A549 (cell line): ENCODE results near the gene CHMP6. TPM values are rescaled to one million over a fixed set of nuclear protein-coding genes. Genes with fewer than 3 reads are reported as not detected.

Source experiments
- ATAC-seq, 2 experiments: fragments of 200-7000 bp in 1 of 2; fragments of >200 bp in 1 of 2; cut with Nextera tagmentation in 1 of 2; cut with Tn5 transposase in 1 of 2; 3 replicates each; pipeline versions ENCODE4 v1.8.0 to v1.9.1; 2018 to 2020; ENCODE audit warnings: mild to moderate bottlenecking in 1 of 2, moderate library complexity in 1 of 2
- CTCF ChIA-PET: fragments of 300-600 bp; sonication (Branson Sonifier 250); formaldehyde crosslinking; extraction: SDS; loops from one replicate; lab custom pipeline; 2021; ENCODE audit warnings: antibody characterized with exemption, inconsistent platforms; lab: Yijun Ruan, JAX
- POLR2A ChIA-PET: fragments of 350-600 bp; formaldehyde crosslinking; extraction: SDS; loops from one replicate; lab custom pipeline; 2021; ENCODE audit warnings: antibody characterized with exemption, inconsistent platforms; lab: Yijun Ruan, JAX
- DNase-seq, 2 experiments: peaks; one replicate each; pipeline versions ENCODE4 v3.0.0 to v3.0.0-alpha.2; 2011 to 2016; ENCODE audit warnings: low read depth in 1 of 2, low spot score in 1 of 2
- FAIRE-seq: peaks from 2 replicates; lab custom pipeline; 2011; peaks lifted over from hg19 to GRCh38; lab: Jason Lieb, UNC
- H3K27ac ChIP-seq, 2 experiments: fragments of >200 bp; sonication (Bioruptor Twin); formaldehyde crosslinking; 3 replicates each; pipeline ENCODE4 v1.5.1; 2016 to 2017
- H3K4me1 ChIP-seq: fragments of >200 bp; sonication (Bioruptor Twin); formaldehyde crosslinking; 3 replicates; pipeline ENCODE4 v1.6.1; 2016
- H3K4me2 ChIP-seq: fragments of >200 bp; sonication (Bioruptor Twin); formaldehyde crosslinking; 3 replicates; pipeline ENCODE4 v1.6.1; 2016
- H3K4me3 ChIP-seq: fragments of >200 bp; sonication (Bioruptor Twin); formaldehyde crosslinking; 3 replicates; pipeline ENCODE4 v1.5.1; 2016
- H3K9me3 ChIP-seq: fragments of >200 bp; sonication (Bioruptor Twin); formaldehyde crosslinking; 3 replicates; pipeline ENCODE4 v1.6.1; 2016
- ATOH8 ChIP-seq: fragments of 250-450 bp; sonication (Bioruptor Pico); IDR thresholded peaks from 2 replicates; pipeline ENCODE4 v1.5.0; 2020; ENCODE audit warnings: low read depth, mild to moderate bottlenecking, moderate library complexity
- CEBPB ChIP-seq, 2 experiments: fragments of >200 bp in 1 of 2; sonication (Bioruptor Twin) in 1 of 2; formaldehyde crosslinking in 1 of 2; IDR thresholded peaks; 2 replicates each; pipeline ENCODE4 v1.6.1; 2012 to 2016
- CHD4 ChIP-seq: fragments of 200-600 bp; sonication (generic); IDR thresholded peaks from 2 replicates; pipeline ENCODE4 v1.6.1; 2016; ENCODE audit warnings: antibody characterized with exemption, mild to moderate bottlenecking, borderline replicate concordance
- CTCF ChIP-seq: fragments of >200 bp; sonication (Bioruptor Twin); formaldehyde crosslinking; IDR thresholded peaks from 3 replicates; pipeline ENCODE4 v1.5.1; 2016
- EP300 ChIP-seq, 2 experiments: fragments of >200 bp; sonication (Bioruptor Twin); formaldehyde crosslinking; IDR thresholded peaks; 2 replicates in 1 of 2; 3 replicates in 1 of 2; pipeline ENCODE4 v1.6.1; 2016 to 2017
- FOSB ChIP-seq: fragments of 250-450 bp; sonication (Bioruptor Pico); IDR thresholded peaks from 2 replicates; pipeline ENCODE4 v1.5.0; 2020; ENCODE audit warnings: mild to moderate bottlenecking, moderate library complexity
- HES2 ChIP-seq: fragments of >200 bp; sonication (Bioruptor Twin); formaldehyde crosslinking; IDR thresholded peaks from 2 replicates; pipeline ENCODE4 v1.6.1; 2016
- HEYL ChIP-seq: fragments of 250-450 bp; sonication (Bioruptor Pico); IDR thresholded peaks from 2 replicates; pipeline ENCODE4 v1.8.0; 2021; ENCODE audit warnings: mild to moderate bottlenecking, moderate library complexity
- HMGXB4 ChIP-seq: fragments of 250-450 bp; sonication (Bioruptor Pico); IDR thresholded peaks from 2 replicates; pipeline ENCODE4 v1.5.0; 2021; ENCODE audit warnings: mild to moderate bottlenecking, moderate library complexity, borderline replicate concordance
- HOXA7 ChIP-seq: fragments of 250-450 bp; sonication (Bioruptor Pico); IDR thresholded peaks from 2 replicates; pipeline ENCODE4 v1.5.0; 2020; ENCODE audit warnings: mild to moderate bottlenecking, moderate library complexity
- HOXB5 ChIP-seq: fragments of 250-450 bp; sonication (Bioruptor Pico); IDR thresholded peaks from 2 replicates; pipeline ENCODE4 v1.5.0; 2020; ENCODE audit warnings: mild to moderate bottlenecking, moderate library complexity
- JUN ChIP-seq, 2 experiments: fragments of >200 bp; sonication (Bioruptor Twin); formaldehyde crosslinking; IDR thresholded peaks; 2 replicates in 1 of 2; 3 replicates in 1 of 2; pipeline ENCODE4 v1.6.1; 2016 to 2017
- JUNB ChIP-seq: fragments of >200 bp; sonication (Bioruptor Twin); formaldehyde crosslinking; IDR thresholded peaks from 2 replicates; pipeline ENCODE4 v1.6.1; 2016
- KDM5A ChIP-seq: fragments of 200-600 bp; sonication (generic); IDR thresholded peaks from 2 replicates; pipeline ENCODE4 v1.6.1; 2016; ENCODE audit warnings: antibody characterized with exemption, mild to moderate bottlenecking
- MAX ChIP-seq: IDR thresholded peaks from 2 replicates; pipeline ENCODE4 v1.6.1; 2012
- MAZ ChIP-seq: fragments of 150-350 bp; IDR thresholded peaks from 2 replicates; pipeline ENCODE4 v1.6.1; 2014; ENCODE audit warnings: antibody characterized with exemption, low read depth, low read length, borderline replicate concordance
- MYC ChIP-seq: IDR thresholded peaks from 2 replicates; pipeline ENCODE4 v1.6.1; 2012; ENCODE audit warnings: mild to moderate bottlenecking, inconsistent platforms, low read length, improper control_type of control experiment, borderline replicate concordance
- NPAS2 ChIP-seq: fragments of 250-450 bp; sonication (Bioruptor Pico); IDR thresholded peaks from 2 replicates; pipeline ENCODE4 v1.8.0; 2022; ENCODE audit warnings: mild to moderate bottlenecking, moderate library complexity, borderline replicate concordance
- NR3C1 ChIP-seq: fragments of >200 bp; sonication (Bioruptor Twin); formaldehyde crosslinking; IDR thresholded peaks from 3 replicates; pipeline ENCODE4 v1.6.1; 2017
- PHF8 ChIP-seq: fragments of 200-600 bp; sonication (generic); IDR thresholded peaks from 2 replicates; pipeline ENCODE4 v1.6.1; 2016; ENCODE audit warnings: low read depth, mild to moderate bottlenecking, antibody characterized with exemption, moderate library complexity, borderline replicate concordance
- POLR2A ChIP-seq: IDR thresholded peaks from 2 replicates; pipeline ENCODE4 v1.6.1; 2012; ENCODE audit warnings: mild to moderate bottlenecking, low read length
- POLR2AphosphoS2 ChIP-seq: conservative IDR thresholded peaks from 2 replicates; pipeline ENCODE4 v1.6.1; 2012; ENCODE audit warnings: low read length, improper control_type of control experiment, inconsistent platforms
- RCOR1 ChIP-seq: fragments of 150-350 bp; IDR thresholded peaks from 2 replicates; pipeline ENCODE4 v1.6.1; 2014; ENCODE audit warnings: antibody characterized with exemption, low read length, low read depth
- REST ChIP-seq: fragments of 200-600 bp; sonication (generic); IDR thresholded peaks from 2 replicates; pipeline ENCODE4 v1.6.1; 2016; ENCODE audit warnings: antibody characterized with exemption, mild to moderate bottlenecking, moderate library complexity
- RFX5 ChIP-seq: fragments of 450-650 bp; IDR thresholded peaks from 2 replicates; pipeline ENCODE4 v1.7.1; 2014; ENCODE audit warnings: antibody characterized with exemption, mild to moderate bottlenecking, moderate library complexity
- SREBF2 ChIP-seq: fragments of 450-650 bp; IDR thresholded peaks from 2 replicates; pipeline ENCODE4 v1.6.1; 2014; ENCODE audit warnings: mild to moderate bottlenecking, moderate library complexity
- WGBS: methylation state at CpG from one replicate; pipeline ENCODE4 v1.1.6; 2017; ENCODE audit errors: missing lambda C conversion rate; 5-methylcytosine and 5-hydroxymethylcytosine counted together
- polyA plus RNA-seq, 4 experiments: library from polyadenylated mRNA; depleted of rRNA in 3 of 4; stranded (reverse); fragments of >200 nt; fragmentation: RNase III in 1 of 4; extraction: RNeasy Plus Mini Kit Qiagen cat#74134 plus additional on column Dnase treatment in 1 of 4; gene quantifications; 2 replicates in 3 of 4; 3 replicates in 1 of 4; pipeline ENCODE4 v1.2.3, GENCODE V29; 2011 to 2017

The CHMP6 gene
- polyA plus RNA-seq, 2 of the 4 experiments (the other 2 are of a cell fraction) = 28.9 to 30.8 TPM

GRCh38 chr17:81010935-81011334 lies 19.3 kb downstream of the CHMP6 start:
- H3K27ac ChIP-seq = no peak overlapping the region
- 0 out of 3 replicates have a peak, but pooled peaks cover 1% of the 10 kb centered on the region for H3K9me3 ChIP-seq
- H3K4me3 ChIP-seq = no peak overlapping the region
- no peak for TF ChIP-seq CEBPB (IDR thresholded peaks at IDR 0.05)
- TF ChIP-seq HMGXB4 (CRISPR knock-in tag) = no peak
- no peak for TF ChIP-seq RCOR1
- no peak for TF ChIP-seq HOXA7 (CRISPR knock-in tag)
- no peak for TF ChIP-seq NR3C1
- TF ChIP-seq CTCF = no peak
- TF ChIP-seq FOSB (CRISPR knock-in tag) = no peak
- no peak for TF ChIP-seq HOXB5 (CRISPR knock-in tag)
- TF ChIP-seq CHD4 = no peak
- TF ChIP-seq HEYL (CRISPR knock-in tag) = no peak
- TF ChIP-seq KDM5A = no peak
- no peak for TF ChIP-seq PHF8
- no peak for DNase-seq
- H3K4me1 ChIP-seq = no peaks in the 10 kb centered on the region
- no peak for ATAC-seq
- 39% methylated on average over 2 of the region's 2 CpGs for WGBS
- FAIRE-seq = no peak
- POLR2A ChIA-PET = no interaction called here
- CTCF ChIA-PET = interaction anchor here (1.3 to 7.2 kb wide), 3 partner anchors 12 to 91 kb away, joined by 3 to 51 read pairs (median 6); partner anchors contain the start of gene CHMP6
- H3K4me2 ChIP-seq = no peak overlapping the region

GRCh38 chr17:81011951-81012350 lies 20.3 kb downstream of the CHMP6 start:
- ATAC-seq (no peak), DNase-seq (no peak), FAIRE-seq (no peak)
- no peak overlapping the region for H3K27ac ChIP-seq
- H3K4me1 ChIP-seq = no peaks in the 10 kb centered on the region
- ChIA-PET POLR2A (no interaction called here), CTCF (interaction anchor here (1.0 to 7.2 kb wide), 4 partner anchors 11 to 90 kb away, joined by 3 to 51 read pairs (median 8); no protein-coding TSS in a partner anchor)
- no peak for TF ChIP-seq RCOR1
- no peak for TF ChIP-seq JUNB
- no peak for TF ChIP-seq HOXA7 (CRISPR knock-in tag)
- no peak for TF ChIP-seq HES2
- no peak for TF ChIP-seq JUN (IDR thresholded peaks at IDR 0.05)
- no peak for TF ChIP-seq EP300 (IDR thresholded peaks at IDR 0.05)
- no peak for TF ChIP-seq HOXB5 (CRISPR knock-in tag)
- no peak for TF ChIP-seq POLR2AphosphoS2
- TF ChIP-seq MYC = no peak
- TF ChIP-seq HMGXB4 (CRISPR knock-in tag) = no peak
- no peak for TF ChIP-seq MAX
- TF ChIP-seq KDM5A = no peak
- TF ChIP-seq SREBF2 = no peak
- no peak for TF ChIP-seq MAZ
- TF ChIP-seq REST = no peak
- no peak for TF ChIP-seq ATOH8 (CRISPR knock-in tag)
- no peak for TF ChIP-seq NPAS2 (CRISPR knock-in tag)
- no peak for TF ChIP-seq POLR2A
- no peak for TF ChIP-seq RFX5
- peaks cover 9% of the 10 kb centered on the region; the same call in 1 of the 3 replicates for H3K9me3 ChIP-seq
- H3K4me2 ChIP-seq = no peak overlapping the region
- H3K4me3 ChIP-seq = no peak overlapping the region
- 61% methylated on average over 3 of the region's 3 CpGs for WGBS
